Dendritic cell treated with granulocyte-macrophage colony-stimulating factor and Interleukin-4, amounts not matched to agents 40 ng/mL and 50 ng/mL, for 4 days (primary cell): Measurements from ENCODE around the gene DIPK1A.
A peak's percentile ranks its signal among the peaks of the same experiment; 100 is the strongest.

Experiments
- H3K27ac Mint-ChIP-seq: one replicate; pipeline ENCODE4 v1.8.0; 2022; ENCODE audit warnings: mild to moderate bottlenecking, mixed read lengths
- H3K27me3 Mint-ChIP-seq: one replicate; pipeline ENCODE4 v1.8.0; 2022; ENCODE audit warnings: mild to moderate bottlenecking, mixed read lengths
- H3K36me3 Mint-ChIP-seq: one replicate; pipeline ENCODE4 v1.8.0; 2022; ENCODE audit warnings: low read depth, mixed read lengths
- H3K4me1 Mint-ChIP-seq: one replicate; pipeline ENCODE4 v1.8.0; 2022; ENCODE audit warnings: low read depth, mixed read lengths
- H3K4me3 Mint-ChIP-seq: one replicate; pipeline ENCODE4 v1.8.0; 2022; ENCODE audit warnings: mild to moderate bottlenecking, moderate library complexity, mixed read lengths
- H3K9me3 Mint-ChIP-seq: one replicate; pipeline ENCODE4 v1.8.0; 2022; ENCODE audit warnings: mixed read lengths
- intact Hi-C: fragments of 100-400 bp; cut with micrococcal nuclease; formaldehyde crosslinking; loops from one replicate; pipeline ENCODE4 v1.15.0; 2022

The DIPK1A gene

GRCh38 chr1:92952714-92953113 is 8.5 kb downstream of the DIPK1A start:
- H3K27ac Mint-ChIP-seq, result no peak overlapping the region
- peaks cover 41% of the 10 kb centered on the region for H3K4me1 Mint-ChIP-seq
- H3K4me3 Mint-ChIP-seq, result no peak overlapping the region
- no peaks in the 10 kb centered on the region for H3K9me3 Mint-ChIP-seq
- intact Hi-C loops, result loop anchor here (5.0 kb wide), 1 partner anchor 40 kb away; no protein-coding TSS in a partner anchor
- H3K36me3 Mint-ChIP-seq, result peaks cover 9% of the 10 kb centered on the region
- H3K27me3 Mint-ChIP-seq, result no peaks in the 10 kb centered on the region

- peaks cover 37% of the 10 kb centered on the region for H3K4me1 Mint-ChIP-seq
- no peaks in the 10 kb centered on the region for H3K9me3 Mint-ChIP-seq
- peaks cover 6% of the 10 kb centered on the region for H3K36me3 Mint-ChIP-seq
- intact Hi-C loops, result loop anchor here (5.0 kb wide), 1 partner anchor 41 kb away; no protein-coding TSS in a partner anchor
- H3K27ac Mint-ChIP-seq, result no peak overlapping the region
- H3K27me3 Mint-ChIP-seq, result no peaks in the 10 kb centered on the region
- no peak overlapping the region for H3K4me3 Mint-ChIP-seq
Measured at GRCh38 chr1:92951141-92951582, 10.1 kb downstream of the DIPK1A start.

- Mint-ChIP-seq H3K27me3 (no peaks in the 10 kb centered on the region), H3K4me3 (no peak overlapping the region), H3K36me3 (peaks cover 3% of the 10 kb centered on the region), H3K4me1 (peaks cover 32% of the 10 kb centered on the region), H3K27ac (no peak overlapping the region), H3K9me3 (no peaks in the 10 kb centered on the region)
- intact Hi-C loops, result loop anchor here (5.0 kb wide), 1 partner anchor 42 kb away; no protein-coding TSS in a partner anchor
Measured at GRCh38 chr1:92949937-92950817, 11.1 kb downstream of the DIPK1A start.

GRCh38 chr1:92948071-92948470 is 13.2 kb downstream of the DIPK1A start:
- H3K27me3 Mint-ChIP-seq, result no peaks in the 10 kb centered on the region
- intact Hi-C loops, result no loop called here
- no peak overlapping the region for H3K4me3 Mint-ChIP-seq
- no peaks in the 10 kb centered on the region for H3K9me3 Mint-ChIP-seq
- H3K36me3 Mint-ChIP-seq, result no peaks in the 10 kb centered on the region
- peaks cover 44% of the 10 kb centered on the region for H3K4me1 Mint-ChIP-seq
- no peak overlapping the region for H3K27ac Mint-ChIP-seq

GRCh38 chr1:92945748-92946270 is 15.5 kb downstream of the DIPK1A start:
- H3K4me1 Mint-ChIP-seq, result peaks cover 44% of the 10 kb centered on the region
- intact Hi-C loops, result no loop called here
- H3K4me3 Mint-ChIP-seq, result no peak overlapping the region
- H3K36me3 Mint-ChIP-seq, result no peaks in the 10 kb centered on the region
- H3K27ac Mint-ChIP-seq, result peak overlapping the region; percentile 23
- no peaks in the 10 kb centered on the region for H3K9me3 Mint-ChIP-seq
- H3K27me3 Mint-ChIP-seq, result no peaks in the 10 kb centered on the region

GRCh38 chr1:92944901-92945747 is 16.1 kb downstream of the DIPK1A start:
- peak overlapping the region; percentile 81 for H3K27ac Mint-ChIP-seq
- no peaks in the 10 kb centered on the region for H3K36me3 Mint-ChIP-seq
- intact Hi-C loops, result no loop called here
- H3K4me3 Mint-ChIP-seq, result no peak overlapping the region
- no peaks in the 10 kb centered on the region for H3K9me3 Mint-ChIP-seq
- H3K4me1 Mint-ChIP-seq, result peaks cover 44% of the 10 kb centered on the region
- H3K27me3 Mint-ChIP-seq, result no peaks in the 10 kb centered on the region

GRCh38 chr1:92943502-92943847 is 17.8 kb downstream of the DIPK1A start:
- intact Hi-C loops, result no loop called here
- H3K27ac Mint-ChIP-seq, result no peak overlapping the region

GRCh38 chr1:92940541-92940940 is 20.7 kb downstream of the DIPK1A start:
- intact Hi-C loops, result no loop called here
- Mint-ChIP-seq H3K27ac (no peak overlapping the region), H3K4me3 (no peak overlapping the region), H3K9me3 (no peaks in the 10 kb centered on the region), H3K27me3 (no peaks in the 10 kb centered on the region), H3K36me3 (no peaks in the 10 kb centered on the region), H3K4me1 (peaks cover 27% of the 10 kb centered on the region)

More at GRCh38 chr1:92943502-92943847, 17.8 kb downstream of the DIPK1A start:
- H3K4me3 Mint-ChIP-seq, result no peak overlapping the region
- no peaks in the 10 kb centered on the region for H3K9me3 Mint-ChIP-seq
- peaks cover 44% of the 10 kb centered on the region for H3K4me1 Mint-ChIP-seq
- H3K36me3 Mint-ChIP-seq, result no peaks in the 10 kb centered on the region
- H3K27me3 Mint-ChIP-seq, result no peaks in the 10 kb centered on the region

- Mint-ChIP-seq H3K4me3 (no peak overlapping the region), H3K4me1 (peaks cover 12% of the 10 kb centered on the region), H3K27ac (no peak overlapping the region), H3K36me3 (no peaks in the 10 kb centered on the region), H3K9me3 (no peaks in the 10 kb centered on the region), H3K27me3 (no peaks in the 10 kb centered on the region)
- intact Hi-C loops, result no loop called here
Measured at GRCh38 chr1:92937731-92938130, 23.5 kb downstream of the DIPK1A start.

GRCh38 chr1:92936865-92937264 is 24.4 kb downstream of the DIPK1A start:
- Mint-ChIP-seq H3K9me3 (no peaks in the 10 kb centered on the region), H3K27me3 (no peaks in the 10 kb centered on the region), H3K36me3 (no peaks in the 10 kb centered on the region), H3K4me1 (peaks cover 11% of the 10 kb centered on the region), H3K27ac (no peak overlapping the region), H3K4me3 (no peak overlapping the region)
- intact Hi-C loops, result no loop called here

- intact Hi-C loops, result no loop called here
- Mint-ChIP-seq H3K36me3 (no peaks in the 10 kb centered on the region), H3K27ac (no peak overlapping the region), H3K4me3 (no peak overlapping the region), H3K9me3 (no peaks in the 10 kb centered on the region), H3K27me3 (no peaks in the 10 kb centered on the region), H3K4me1 (peaks cover 29% of the 10 kb centered on the region)
Measured at GRCh38 chr1:92934395-92935378, 26.6 kb downstream of the DIPK1A start.

GRCh38 chr1:92933459-92933858 is 27.8 kb downstream of the DIPK1A start:
- H3K27ac Mint-ChIP-seq, result no peak overlapping the region
- H3K4me3 Mint-ChIP-seq, result no peak overlapping the region
- H3K27me3 Mint-ChIP-seq, result no peaks in the 10 kb centered on the region
- H3K9me3 Mint-ChIP-seq, result no peaks in the 10 kb centered on the region
- H3K4me1 Mint-ChIP-seq, result peaks cover 37% of the 10 kb centered on the region
- H3K36me3 Mint-ChIP-seq, result no peaks in the 10 kb centered on the region
- intact Hi-C loops, result no loop called here

- no peak overlapping the region for H3K4me3 Mint-ChIP-seq
- peaks cover 53% of the 10 kb centered on the region for H3K4me1 Mint-ChIP-seq
- no peaks in the 10 kb centered on the region for H3K36me3 Mint-ChIP-seq
- H3K27me3 Mint-ChIP-seq, result no peaks in the 10 kb centered on the region
- intact Hi-C loops, result no loop called here
- H3K9me3 Mint-ChIP-seq, result no peaks in the 10 kb centered on the region
- H3K27ac Mint-ChIP-seq, result no peak overlapping the region
Measured at GRCh38 chr1:92931691-92932090, 29.6 kb downstream of the DIPK1A start.
